H1 (cell line): ENCODE data around the gene MCF2L.

Experiments used
- BACH1 ChIP-seq: IDR thresholded peaks from 2 replicates; pipeline ENCODE4 v1.6.1; 2012; ENCODE audit warnings: low read length, improper control_type of control experiment
- CEBPB ChIP-seq: IDR thresholded peaks from 2 replicates; pipeline ENCODE4 v1.6.1; 2012; ENCODE audit warnings: low read depth, low read length
- CTCF ChIP-seq, 3 experiments: IDR thresholded peaks; 1 replicate in 2 of 3; 2 replicates in 1 of 3; pipeline versions ENCODE4 v1.5.1 to v1.6.1; 2011; ENCODE audit warnings: low read length in 3 of 3, mild to moderate bottlenecking in 3 of 3, inconsistent platforms in 2 of 3, low read depth in 1 of 3, moderate library complexity in 1 of 3; ENCODE audit not compliant: insufficient read depth in 1 of 3; ENCODE audit errors: control extremely low read depth in 1 of 3
- EGR1 ChIP-seq: IDR thresholded peaks from 2 replicates; pipeline ENCODE4 v1.6.1; 2011; ENCODE audit warnings: low read depth, low read length, borderline replicate concordance
- EP300 ChIP-seq, 2 experiments: IDR thresholded peaks; 1 replicate in 1 of 2; 2 replicates in 1 of 2; pipeline ENCODE4 v1.6.1; 2011 to 2012; ENCODE audit warnings: low read depth in 2 of 2, low read length in 2 of 2, mild to moderate bottlenecking in 2 of 2, borderline replicate concordance in 1 of 2, inconsistent platforms in 1 of 2, moderate library complexity in 1 of 2
- GABPA ChIP-seq: IDR thresholded peaks from 2 replicates; pipeline ENCODE4 v1.6.1; 2011; ENCODE audit warnings: mild to moderate bottlenecking, low read length, moderate library complexity, borderline replicate concordance; ENCODE audit not compliant: insufficient read depth
- PHF8 ChIP-seq: fragments of 200-600 bp; sonication (generic); conservative IDR thresholded peaks from 2 replicates; pipeline ENCODE4 v1.7.1; 2012; ENCODE audit warnings: low read depth, mild to moderate bottlenecking, inconsistent platforms, low read length, moderate library complexity
- RXRA ChIP-seq: IDR thresholded peaks from 2 replicates; pipeline ENCODE4 v1.6.1; 2011; ENCODE audit warnings: low read depth, mild to moderate bottlenecking, low read length, moderate library complexity; ENCODE audit not compliant: insufficient read depth
- TCF12 ChIP-seq: IDR thresholded peaks from 2 replicates; pipeline ENCODE4 v1.6.1; 2011; ENCODE audit warnings: low read depth, mild to moderate bottlenecking, low read length

GRCh38 chr13:113080361-113080831 lies 111.4 kb downstream of the MCF2L start:
- TF ChIP-seq CTCF (IDR thresholded peaks at IDR 0.05; ENCODE audit: control extremely low read depth in 1 of 3, insufficient read depth in 1 of 3, low read depth in 1 of 3, low read length in 3 of 3), result no peak
- TF ChIP-seq EP300 (IDR thresholded peaks at IDR 0.05; ENCODE audit: borderline replicate concordance in 1 of 2, low read depth in 2 of 2, low read length in 2 of 2), result no peak
- TF ChIP-seq TCF12, result no peak
- no peak for TF ChIP-seq PHF8
- no peak for TF ChIP-seq GABPA
- no peak for TF ChIP-seq EGR1
- no peak for TF ChIP-seq CEBPB
- no peak for TF ChIP-seq BACH1
- TF ChIP-seq RXRA, result no peak
